Loucy (cell line): ENCODE results near the gene DOCK6.

Source experiments
- H2AFZ ChIP-seq: fragments of 200-600 bp; sonication (generic); 2 replicates; pipeline ENCODE4 v1.6.0; 2016; ENCODE audit warnings: antibody characterized with exemption, mild to moderate bottlenecking, low read length, moderate library complexity
- H3F3A ChIP-seq: fragments of 200-600 bp; 2 replicates; pipeline ENCODE4 v1.6.0; 2016; ENCODE audit warnings: antibody characterized with exemption, low read depth, mild to moderate bottlenecking
- H3K27me3 ChIP-seq: fragments of 200-600 bp; sonication (generic); 2 replicates; pipeline ENCODE4 v1.6.1; 2014; ENCODE audit warnings: low read length, mild to moderate bottlenecking; ENCODE audit not compliant: insufficient read depth, poor library complexity, severe bottlenecking
- H3K36me3 ChIP-seq: fragments of 200-600 bp; sonication (generic); 2 replicates; pipeline ENCODE4 v1.6.1; 2016; ENCODE audit warnings: low read length; ENCODE audit not compliant: insufficient read depth
- H3K4me1 ChIP-seq: fragments of 200-600 bp; sonication (generic); 2 replicates; pipeline ENCODE4 v1.5.1; 2014; ENCODE audit warnings: low read length, mild to moderate bottlenecking; ENCODE audit not compliant: insufficient read depth, poor library complexity, severe bottlenecking
- H3K4me2 ChIP-seq: fragments of 200-600 bp; sonication (generic); 2 replicates; pipeline ENCODE4 v1.6.0; 2014; ENCODE audit warnings: antibody characterized with exemption, low read length, low read depth, mild to moderate bottlenecking; ENCODE audit not compliant: poor library complexity, severe bottlenecking
- H3K4me3 ChIP-seq: fragments of 200-600 bp; sonication (generic); 2 replicates; pipeline ENCODE4 v1.5.1; 2014; ENCODE audit warnings: low read length, mild to moderate bottlenecking, mixed read lengths; ENCODE audit not compliant: poor library complexity, severe bottlenecking
- H3K79me2 ChIP-seq: fragments of 200-600 bp; sonication (generic); 2 replicates; pipeline ENCODE4 v1.6.1; 2014; ENCODE audit warnings: low read length; ENCODE audit not compliant: insufficient read depth
- H3K9ac ChIP-seq: fragments of 200-600 bp; sonication (generic); 2 replicates; pipeline ENCODE4 v1.6.0; 2014; ENCODE audit warnings: mild to moderate bottlenecking, low read depth, low read length, moderate library complexity; ENCODE audit not compliant: poor library complexity, severe bottlenecking
- H3K9me2 ChIP-seq: fragments of 200-600 bp; sonication (generic); replicated peaks from 2 replicates; pipeline ENCODE4 v1.6.1; 2016; ENCODE audit warnings: low read depth, low read length, mixed read lengths
- H3K9me3 ChIP-seq: fragments of 200-600 bp; sonication (generic); 2 replicates; pipeline ENCODE4 v1.6.1; 2014; ENCODE audit warnings: mild to moderate bottlenecking, antibody characterized with exemption, low read length, low read depth; ENCODE audit not compliant: insufficient read depth
- H4K20me1 ChIP-seq: fragments of 200-600 bp; sonication (generic); 2 replicates; pipeline ENCODE4 v1.6.0; 2014; ENCODE audit warnings: antibody characterized with exemption, low read length, mild to moderate bottlenecking; ENCODE audit not compliant: insufficient read depth, poor library complexity, severe bottlenecking
- CTCF ChIP-seq: fragments of 200-600 bp; sonication (generic); conservative IDR thresholded peaks from 2 replicates; pipeline ENCODE4 v1.5.1; 2014; ENCODE audit warnings: mild to moderate bottlenecking, antibody characterized with exemption, low read length
- EZH2phosphoT487 ChIP-seq: fragments of 200-600 bp; IDR thresholded peaks from 2 replicates; pipeline ENCODE4 v1.6.1; 2018; ENCODE audit warnings: antibody characterized with exemption, mild to moderate bottlenecking, moderate library complexity, borderline replicate concordance

DOCK6 gene

GRCh38 chr19:11233073-11233472 lies 29.3 kb downstream of the DOCK6 start:
- Histone ChIP-seq H3K4me3 (no peak overlapping the region), H4K20me1 (no peaks in the 10 kb centered on the region), H3K9me3 (no peaks in the 10 kb centered on the region), H3F3A (no peaks in the 10 kb centered on the region), H3K9me2 (no peaks in the 10 kb centered on the region), H3K9ac (no peak overlapping the region), H3K4me1 (no peaks in the 10 kb centered on the region), H3K4me2 (no peak overlapping the region), H2AFZ (no peak overlapping the region), H3K27me3 (no peaks in the 10 kb centered on the region), H3K79me2 (no peaks in the 10 kb centered on the region), H3K36me3 (no peaks in the 10 kb centered on the region)
- no peak for TF ChIP-seq CTCF
- no peak for TF ChIP-seq EZH2phosphoT487

DNA sequence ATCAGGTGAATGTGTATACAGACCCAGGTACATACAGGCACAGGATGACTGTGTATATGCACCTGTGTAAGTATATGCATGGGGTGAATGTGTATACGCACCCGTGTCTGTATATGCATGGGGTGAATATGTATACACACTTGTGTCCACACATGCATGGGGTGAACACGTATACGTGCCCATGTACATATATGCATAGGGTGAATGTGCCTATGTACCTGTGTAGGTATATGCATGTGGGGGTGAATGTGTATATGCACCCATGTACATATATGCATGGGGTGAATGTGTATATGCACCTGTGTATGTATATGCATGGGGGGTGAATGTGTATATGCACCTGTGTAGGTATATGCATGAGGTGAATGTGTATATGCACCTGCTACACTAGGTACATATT lies 29.8 kb downstream of the DOCK6 start:
- Histone ChIP-seq H4K20me1 (no peaks in the 10 kb centered on the region), H3K9me2 (no peaks in the 10 kb centered on the region), H3K4me3 (no peak overlapping the region), H3K79me2 (no peaks in the 10 kb centered on the region), H3K9ac (no peak overlapping the region), H3K36me3 (no peaks in the 10 kb centered on the region), H2AFZ (no peak overlapping the region), H3K27me3 (no peaks in the 10 kb centered on the region), H3K4me1 (no peaks in the 10 kb centered on the region), H3K4me2 (no peak overlapping the region), H3K9me3 (no peaks in the 10 kb centered on the region), H3F3A (no peaks in the 10 kb centered on the region)
- TF ChIP-seq CTCF (no peak), EZH2phosphoT487 (no peak)

DNA sequence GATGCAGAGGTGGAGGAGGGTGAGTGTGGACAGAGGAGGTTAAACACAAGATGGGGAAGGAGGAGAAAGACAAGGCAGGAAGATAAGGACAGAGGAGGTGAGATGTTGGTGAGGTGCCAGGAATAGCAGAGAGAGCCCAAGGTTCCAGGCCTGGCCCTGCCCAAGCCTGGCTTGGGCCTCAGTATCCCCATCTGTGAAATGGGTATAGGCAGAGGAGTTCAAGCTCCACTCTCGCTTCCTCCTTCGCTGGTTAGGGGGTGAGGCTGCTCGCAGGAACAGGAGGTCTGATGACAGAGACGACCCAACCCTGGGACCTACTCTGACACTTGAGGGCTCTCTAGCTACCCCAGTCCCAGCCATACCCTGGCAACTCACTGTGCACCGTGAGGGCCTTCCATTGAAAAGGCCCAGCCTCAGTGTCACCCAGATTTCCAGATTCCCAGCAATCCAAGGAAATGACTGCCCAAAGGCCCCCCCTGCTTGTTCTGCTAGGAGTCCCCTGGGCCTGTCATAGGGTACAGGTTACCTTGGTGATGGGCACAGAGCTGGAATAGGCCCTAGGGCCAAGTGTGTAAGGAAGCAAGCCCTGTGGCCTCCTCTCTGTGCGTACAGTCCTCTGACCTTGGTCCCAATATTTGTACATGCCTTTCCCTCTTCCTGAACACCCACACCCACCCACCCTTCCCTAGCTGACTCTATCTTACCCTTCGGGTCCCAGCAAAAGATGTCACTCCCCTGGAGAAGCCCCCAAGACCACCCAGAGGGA lies 31.5 kb downstream of the DOCK6 start:
- Histone ChIP-seq H3K4me2 (no peak overlapping the region), H4K20me1 (no peaks in the 10 kb centered on the region), H3K4me3 (no peak overlapping the region), H3K4me1 (no peaks in the 10 kb centered on the region), H3K79me2 (no peaks in the 10 kb centered on the region), H3K36me3 (no peaks in the 10 kb centered on the region), H3K27me3 (no peaks in the 10 kb centered on the region), H2AFZ (no peak overlapping the region), H3K9me2 (no peaks in the 10 kb centered on the region), H3K9ac (no peak overlapping the region), H3K9me3 (no peaks in the 10 kb centered on the region), H3F3A (no peaks in the 10 kb centered on the region)
- TF ChIP-seq CTCF (no peak), EZH2phosphoT487 (no peak)
